Mesendoderm (in vitro differentiated cells): ENCODE data around the gene LAMB1.

Source experiments
- DNase-seq: peaks from one replicate; pipeline ENCODE4 v3.0.0; 2013
- H2AK5ac ChIP-seq: 2 replicates; pipeline ENCODE4 v1.6.1; 2013; ENCODE audit warnings: low read length, inconsistent platforms
- H2BK120ac ChIP-seq: 2 replicates; pipeline ENCODE4 v1.6.1; 2013; ENCODE audit warnings: low read depth, mild to moderate bottlenecking, low read length, moderate library complexity, mixed read lengths
- H2BK15ac ChIP-seq: replicated peaks from 2 replicates; pipeline ENCODE4 v1.6.1; 2013; ENCODE audit warnings: low read depth, mild to moderate bottlenecking, moderate library complexity
- H2BK5ac ChIP-seq: 2 replicates; pipeline ENCODE4 v1.6.1; 2013; ENCODE audit warnings: low read length, inconsistent platforms
- H3K18ac ChIP-seq: 2 replicates; pipeline ENCODE4 v1.6.1; 2013; ENCODE audit warnings: mild to moderate bottlenecking, low read length, mixed read lengths
- H3K23ac ChIP-seq: one replicate; pipeline ENCODE4 v1.6.1; 2013; ENCODE audit warnings: low read length
- H3K27ac ChIP-seq: 2 replicates; pipeline ENCODE4 v1.5.1; 2013; ENCODE audit warnings: low read depth, mild to moderate bottlenecking, inconsistent platforms, low read length, moderate library complexity
- H3K27me3 ChIP-seq: 2 replicates; pipeline ENCODE4 v1.6.1; 2013; ENCODE audit warnings: low read length, control low read depth, mild to moderate bottlenecking, inconsistent platforms; ENCODE audit not compliant: insufficient read depth, poor library complexity
- H3K36me3 ChIP-seq: 2 replicates; pipeline ENCODE4 v1.6.1; 2013; ENCODE audit warnings: low read length, inconsistent platforms; ENCODE audit not compliant: control insufficient read depth, insufficient read depth
- H3K4ac ChIP-seq: one replicate; pipeline ENCODE4 v1.6.1; 2013; ENCODE audit warnings: low read depth, mild to moderate bottlenecking, low read length, moderate library complexity
- H3K4me1 ChIP-seq: 2 replicates; pipeline ENCODE4 v1.6.1; 2013; ENCODE audit warnings: low read depth, low read length, inconsistent platforms; ENCODE audit not compliant: control insufficient read depth
- H3K4me2 ChIP-seq: 2 replicates; pipeline ENCODE4 v1.6.1; 2013; ENCODE audit warnings: low read length
- H3K4me3 ChIP-seq: 2 replicates; pipeline ENCODE4 v1.5.1; 2013; ENCODE audit warnings: mild to moderate bottlenecking, low read length
- H3K56ac ChIP-seq: one replicate; pipeline ENCODE4 v1.6.1; 2013; ENCODE audit warnings: low read length
- H3K79me1 ChIP-seq: 2 replicates; pipeline ENCODE4 v1.6.1; 2013; ENCODE audit warnings: low read length, inconsistent platforms
- H3K79me2 ChIP-seq: 2 replicates; pipeline ENCODE4 v1.6.1; 2013; ENCODE audit warnings: mild to moderate bottlenecking, low read length; ENCODE audit not compliant: control insufficient read depth, insufficient read depth
- H3K9ac ChIP-seq: 2 replicates; pipeline ENCODE4 v1.6.1; 2013; ENCODE audit warnings: low read length, inconsistent platforms
- H4K5ac ChIP-seq: one replicate; pipeline ENCODE4 v1.6.1; 2013; ENCODE audit warnings: low read length
- H4K8ac ChIP-seq: one replicate; pipeline ENCODE4 v1.6.1; 2013; ENCODE audit warnings: low read depth, mild to moderate bottlenecking, control low read depth, low read length, moderate library complexity
- WGBS: extraction: QIAGEN DNeasy Blood & Tissue Kit; methylation state at CpG from one replicate; pipeline ENCODE4 v1.1.7; 2013; ENCODE audit warnings: low lambda C conversion rate, missing lambda C conversion rate; ENCODE audit not compliant: insufficient coverage; ENCODE audit errors: extremely low coverage; 5-methylcytosine and 5-hydroxymethylcytosine counted together

Gene LAMB1

DNA sequence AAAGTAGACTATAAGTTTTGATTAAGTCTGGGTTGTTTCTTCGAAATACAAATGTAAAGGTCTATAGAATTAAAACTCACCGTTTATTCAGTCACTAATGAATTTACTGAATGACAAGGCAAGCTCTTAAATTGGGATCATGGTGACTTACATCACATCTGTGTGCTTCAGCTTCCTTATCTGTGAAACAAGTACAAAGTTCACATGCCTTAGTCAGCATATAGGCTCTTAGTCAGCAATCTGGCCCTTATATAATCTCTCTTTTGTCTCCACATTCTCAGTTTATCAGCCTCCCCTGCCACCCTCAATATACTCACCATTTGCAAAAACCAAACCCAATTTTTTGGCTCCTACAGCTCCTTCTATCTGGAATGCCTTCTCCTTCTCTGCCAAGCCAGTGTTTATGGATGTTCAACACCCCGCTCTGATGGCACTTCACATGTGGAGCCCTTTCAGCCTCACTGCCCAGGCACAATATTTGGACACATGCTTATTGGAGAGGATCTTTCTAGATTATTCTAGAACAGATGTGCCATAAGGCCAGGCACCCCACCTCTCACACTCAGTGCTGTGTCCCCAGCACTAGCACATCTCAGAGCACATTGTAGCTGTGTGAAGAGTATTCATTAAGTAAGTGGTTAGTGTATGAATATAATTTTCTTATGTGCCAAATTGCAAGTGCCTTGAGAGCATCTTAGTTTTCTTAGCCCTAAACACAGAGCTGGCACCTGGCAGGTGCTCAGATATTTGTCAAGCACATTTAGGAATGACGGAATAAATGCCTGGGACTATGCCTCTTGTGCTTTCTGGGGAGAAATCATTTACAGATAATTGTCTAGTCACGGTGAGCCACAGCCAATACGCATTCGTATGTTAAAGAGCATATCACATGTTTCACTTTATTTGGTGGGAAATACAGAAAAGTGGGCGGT, 9.8 kb upstream of the LAMB1 start:
- H3K36me3 ChIP-seq = no peaks in the 10 kb centered on the region
- no peak overlapping the region for H3K4me3 ChIP-seq
- H4K8ac ChIP-seq = no peak overlapping the region
- no peak overlapping the region for H3K56ac ChIP-seq
- no peak overlapping the region for H3K4me2 ChIP-seq
- no peak overlapping the region for H3K9ac ChIP-seq
- no CpG with 5 or more reads among the region's 8 CpGs for WGBS
- no peak overlapping the region for H2BK120ac ChIP-seq
- H2BK5ac ChIP-seq = no peak overlapping the region
- H3K79me1 ChIP-seq = no peaks in the 10 kb centered on the region
- H2AK5ac ChIP-seq = no peak overlapping the region
- no peak for DNase-seq
- no peaks in the 10 kb centered on the region for H3K27me3 ChIP-seq
- H3K27ac ChIP-seq = no peak overlapping the region
- H3K79me2 ChIP-seq = no peaks in the 10 kb centered on the region
- H3K4me1 ChIP-seq = no peaks in the 10 kb centered on the region
- H2BK15ac ChIP-seq = no peak overlapping the region
- no peak overlapping the region for H3K18ac ChIP-seq
- H4K5ac ChIP-seq = no peak overlapping the region
- no peak overlapping the region for H3K4ac ChIP-seq
- H3K23ac ChIP-seq = no peak overlapping the region

DNA sequence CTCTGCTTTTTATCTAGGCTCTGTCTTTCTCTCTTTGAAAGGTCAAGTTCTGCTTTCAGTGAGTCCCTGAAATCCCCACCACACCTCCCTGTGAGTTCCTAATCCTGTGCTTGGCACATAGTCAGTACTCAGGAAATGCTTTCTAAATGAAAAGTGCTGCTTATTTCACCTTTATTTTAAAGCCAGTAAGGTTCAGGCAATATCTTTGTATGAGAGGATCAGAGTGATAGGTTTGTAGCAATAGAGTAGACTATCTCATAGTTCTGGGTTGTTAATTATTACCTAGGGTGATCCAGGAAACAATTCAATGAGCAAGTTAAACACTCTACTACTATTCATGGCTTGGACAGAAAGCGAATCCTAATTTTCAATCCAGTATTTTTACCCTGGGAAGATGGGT, 7.4 kb upstream of the LAMB1 start:
- Histone ChIP-seq H3K9ac (no peak overlapping the region), H3K79me2 (no peaks in the 10 kb centered on the region), H4K8ac (no peak overlapping the region), H3K27ac (no peak overlapping the region), H4K5ac (no peak overlapping the region), H3K23ac (no peak overlapping the region), H3K79me1 (no peaks in the 10 kb centered on the region), H2AK5ac (no peak overlapping the region), H3K56ac (no peak overlapping the region), H2BK5ac (no peak overlapping the region), H3K36me3 (no peaks in the 10 kb centered on the region), H3K18ac (no peak overlapping the region), H3K4me3 (no peak overlapping the region), H2BK15ac (no peak overlapping the region), H2BK120ac (no peak overlapping the region), H3K4me1 (no peaks in the 10 kb centered on the region), H3K27me3 (no peaks in the 10 kb centered on the region), H3K4ac (no peak overlapping the region), H3K4me2 (no peak overlapping the region)
- no CpG with 5 or more reads among the region's 1 CpG for WGBS
- no peak for DNase-seq

DNA sequence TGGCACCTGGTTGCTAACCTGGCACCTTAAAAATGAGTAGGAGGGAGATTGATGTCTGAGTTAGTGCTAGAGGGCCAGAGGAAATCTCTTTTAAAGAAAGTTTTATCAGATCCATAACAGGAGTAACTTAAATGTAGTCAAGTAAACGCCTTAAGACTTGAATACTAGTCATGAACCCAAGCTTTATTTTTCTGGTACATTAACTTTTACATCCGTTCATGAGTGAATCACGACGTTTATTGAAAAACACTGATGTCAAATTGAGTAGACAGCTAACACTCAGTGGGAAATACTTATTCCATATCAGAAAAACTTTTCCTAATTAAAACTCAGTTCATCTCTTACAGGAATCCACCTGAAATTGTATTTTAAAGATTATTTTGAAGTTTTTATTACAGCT, 6.9 kb upstream of the LAMB1 start:
- Histone ChIP-seq H3K4ac (no peak overlapping the region), H3K4me3 (no peak overlapping the region), H3K79me2 (no peaks in the 10 kb centered on the region), H2BK5ac (no peak overlapping the region), H3K18ac (no peak overlapping the region), H4K5ac (no peak overlapping the region), H3K79me1 (no peaks in the 10 kb centered on the region), H2BK15ac (no peak overlapping the region), H3K4me1 (no peaks in the 10 kb centered on the region), H3K27me3 (peaks cover 2% of the 10 kb centered on the region), H4K8ac (no peak overlapping the region), H3K23ac (no peak overlapping the region), H2BK120ac (no peak overlapping the region), H3K4me2 (no peak overlapping the region), H3K27ac (no peak overlapping the region), H3K56ac (no peak overlapping the region), H3K36me3 (no peaks in the 10 kb centered on the region), H3K9ac (no peak overlapping the region), H2AK5ac (no peak overlapping the region)
- WGBS = no CpG with 5 or more reads among the region's 4 CpGs
- no peak for DNase-seq

GRCh38 chr7:108008827-108009226, 5.9 kb upstream of the LAMB1 start:
- no peak overlapping the region for H3K4me2 ChIP-seq
- no peaks in the 10 kb centered on the region for H3K4me1 ChIP-seq
- H3K79me1 ChIP-seq = no peaks in the 10 kb centered on the region
- H3K56ac ChIP-seq = no peak overlapping the region
- H3K9ac ChIP-seq = no peak overlapping the region
- no peak overlapping the region for H3K4ac ChIP-seq
- no peak overlapping the region for H3K4me3 ChIP-seq
- no peak overlapping the region for H3K18ac ChIP-seq
- H3K27ac ChIP-seq = no peak overlapping the region
- H2BK5ac ChIP-seq = no peak overlapping the region
- H2BK15ac ChIP-seq = no peak overlapping the region
- peaks cover 5% of the 10 kb centered on the region for H3K27me3 ChIP-seq
- H2AK5ac ChIP-seq = no peak overlapping the region
- H2BK120ac ChIP-seq = no peak overlapping the region
- H4K8ac ChIP-seq = no peak overlapping the region
- no peaks in the 10 kb centered on the region for H3K36me3 ChIP-seq
- no peak overlapping the region for H4K5ac ChIP-seq
- no peak for DNase-seq
- no peaks in the 10 kb centered on the region for H3K79me2 ChIP-seq
- H3K23ac ChIP-seq = no peak overlapping the region

DNA sequence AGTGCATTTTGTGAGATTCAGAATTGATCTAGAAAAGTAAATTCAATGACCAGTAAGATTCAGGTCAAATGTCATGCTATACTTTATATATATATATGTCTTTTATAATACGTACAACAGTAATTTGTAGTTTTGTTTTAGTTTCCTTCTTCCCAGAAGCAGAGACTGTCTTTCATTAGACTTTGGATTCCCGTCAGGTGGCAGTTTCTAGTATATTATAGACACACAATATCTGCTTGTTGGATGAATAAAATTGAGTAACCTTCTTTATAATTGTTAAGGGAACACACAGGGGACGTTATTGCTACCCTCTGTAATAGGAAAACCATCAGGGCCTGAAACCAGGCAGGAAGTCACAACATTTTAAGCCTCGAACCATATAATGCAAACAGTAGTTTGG, 5.3 kb upstream of the LAMB1 start:
- Histone ChIP-seq H3K4me1 (no peaks in the 10 kb centered on the region), H2AK5ac (no peak overlapping the region), H3K36me3 (no peaks in the 10 kb centered on the region), H3K4me2 (no peak overlapping the region), H2BK5ac (no peak overlapping the region), H3K79me1 (no peaks in the 10 kb centered on the region), H4K5ac (no peak overlapping the region), H3K56ac (no peak overlapping the region), H3K79me2 (no peaks in the 10 kb centered on the region), H3K27me3 (peaks cover 5% of the 10 kb centered on the region), H4K8ac (no peak overlapping the region), H2BK120ac (no peak overlapping the region), H3K18ac (no peak overlapping the region), H3K4ac (no peak overlapping the region), H3K27ac (no peak overlapping the region), H3K23ac (no peak overlapping the region), H3K4me3 (no peak overlapping the region), H2BK15ac (no peak overlapping the region), H3K9ac (no peak overlapping the region)
- DNase-seq = no peak
- WGBS = no CpG with 5 or more reads among the region's 4 CpGs

DNA sequence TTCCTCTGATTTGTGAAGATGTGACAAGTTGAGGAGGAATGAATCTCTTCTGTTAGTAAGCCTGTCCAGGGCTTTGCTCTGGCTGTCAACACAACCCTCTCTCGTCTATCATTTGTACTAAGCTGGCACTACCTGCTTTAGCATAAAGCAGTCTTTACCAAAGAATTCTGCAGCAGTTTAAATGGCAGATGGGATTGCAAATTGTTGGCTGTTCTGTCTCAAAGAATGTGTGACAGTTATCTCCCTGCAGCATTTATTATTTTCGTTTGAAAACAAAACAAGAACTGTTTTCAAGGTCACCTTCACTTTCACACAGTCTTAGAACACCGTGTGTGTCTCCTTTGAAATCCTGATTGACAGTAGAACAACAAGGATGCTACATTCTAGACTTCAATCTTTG, 4.8 kb upstream of the LAMB1 start:
- no peak overlapping the region for H3K4me3 ChIP-seq
- H2BK15ac ChIP-seq = no peak overlapping the region
- no peak for DNase-seq
- H3K23ac ChIP-seq = no peak overlapping the region
- H2AK5ac ChIP-seq = no peak overlapping the region
- whole genome bisulfite sequencing = no CpG with 5 or more reads among the region's 3 CpGs
- H3K56ac ChIP-seq = no peak overlapping the region
- H2BK120ac ChIP-seq = no peak overlapping the region
- no peaks in the 10 kb centered on the region for H3K79me1 ChIP-seq
- H3K27me3 ChIP-seq = peaks cover 5% of the 10 kb centered on the region
- no peak overlapping the region for H4K5ac ChIP-seq
- H3K18ac ChIP-seq = no peak overlapping the region
- no peak overlapping the region for H3K9ac ChIP-seq
- H3K4me1 ChIP-seq = no peaks in the 10 kb centered on the region
- no peak overlapping the region for H4K8ac ChIP-seq
- H3K79me2 ChIP-seq = no peaks in the 10 kb centered on the region
- H3K27ac ChIP-seq = no peak overlapping the region
- H3K4me2 ChIP-seq = no peak overlapping the region
- no peaks in the 10 kb centered on the region for H3K36me3 ChIP-seq
- no peak overlapping the region for H2BK5ac ChIP-seq
- no peak overlapping the region for H3K4ac ChIP-seq
